Activated CD4-positive, alpha-beta T cell treated with anti-CD3 and anti-CD28 coated beads for 36 hours (primary cell): Measurements from ENCODE around the gene GFOD1. TPM values are rescaled to one million over a fixed set of nuclear protein-coding genes. Genes with fewer than 3 reads are reported as not detected.
A peak's percentile ranks its signal among the peaks of the same experiment; 100 is the strongest.

Source experiments
- ATAC-seq: fragments of 200-7000 bp; cut with Tn5 transposase; one replicate; pipeline ENCODE4 v1.10.0; 2021; ENCODE audit warnings: mild to moderate bottlenecking, moderate library complexity
- CTCF ChIA-PET: fragments of 350-600 bp; sonication (Branson Sonifier 250); formaldehyde crosslinking; loops from one replicate; lab custom pipeline; 2021; ENCODE audit warnings: antibody characterized with exemption; lab: Charles Lee
- POLR2A ChIA-PET: fragments of 350-600 bp; sonication (Branson Sonifier 250); formaldehyde crosslinking; loops from one replicate; lab custom pipeline; 2021; ENCODE audit warnings: antibody characterized with exemption, inconsistent platforms; lab: Charles Lee
- DNase-seq: peaks from one replicate; pipeline ENCODE4 v3.0.0-alpha.2; 2020
- H3K27ac Mint-ChIP-seq: one replicate; pipeline ENCODE4 v1.8.0; 2021; ENCODE audit warnings: mixed read lengths
- H3K27me3 Mint-ChIP-seq: one replicate; pipeline ENCODE4 v1.8.0; 2021; ENCODE audit warnings: mixed read lengths
- H3K36me3 Mint-ChIP-seq: one replicate; pipeline ENCODE4 v1.8.0; 2021; ENCODE audit warnings: low read depth, mixed read lengths
- H3K4me1 Mint-ChIP-seq: one replicate; pipeline ENCODE4 v1.8.0; 2021; ENCODE audit warnings: mixed read lengths
- H3K4me3 Mint-ChIP-seq: one replicate; pipeline ENCODE4 v1.8.0; 2021; ENCODE audit warnings: mild to moderate bottlenecking, moderate library complexity, mixed read lengths
- H3K9me3 Mint-ChIP-seq: one replicate; pipeline ENCODE4 v1.8.0; 2021; ENCODE audit warnings: low read depth, mixed read lengths
- intact Hi-C, 2 experiments: fragments of 100-400 bp; cut with DNase I in 1 of 2; cut with micrococcal nuclease in 1 of 2; formaldehyde crosslinking; loops; one replicate each; pipeline versions ENCODE4 v1.14.2 to v1.15.1; 2022 to 2024; cut with DNase I, micrococcal nuclease
- total RNA-seq, 2 experiments: library from RNA; stranded (reverse); gene quantifications; one replicate each; pipeline ENCODE4 v1.2.3, GENCODE V29; 2021

GFOD1 gene
- total RNA-seq, 2 experiments from 2014 or later: 4.2 to 5.8 TPM

DNA sequence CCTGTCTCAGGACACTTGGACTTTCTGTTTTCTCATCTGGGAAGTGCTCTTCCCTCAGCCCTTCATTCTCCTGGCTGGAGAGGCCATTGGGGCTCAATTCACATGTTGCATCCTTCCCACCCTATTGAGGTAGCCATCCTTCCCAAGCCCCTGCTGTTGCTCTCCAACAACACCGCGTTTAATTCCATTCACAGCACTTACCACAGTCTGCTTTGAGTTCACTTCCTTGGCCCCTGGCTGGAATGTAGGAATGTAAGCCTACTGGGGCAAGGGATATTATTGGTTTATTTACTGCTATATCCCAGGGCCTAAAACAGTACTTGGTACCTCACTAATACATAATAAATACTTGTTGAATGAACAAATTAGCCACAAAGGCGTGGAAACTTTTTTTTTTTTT is 6.7 kb upstream of the GFOD1 start:
- H3K4me1 Mint-ChIP-seq: no peaks in the 10 kb centered on the region
- no peaks in the 10 kb centered on the region for H3K9me3 Mint-ChIP-seq
- POLR2A ChIA-PET: no interaction called here
- no peak for ATAC-seq
- peaks cover 1% of the 10 kb centered on the region for H3K27me3 Mint-ChIP-seq
- no peaks in the 10 kb centered on the region for H3K36me3 Mint-ChIP-seq
- CTCF ChIA-PET: no interaction called here
- intact Hi-C loops: no loop called here
- no peak for DNase-seq
- H3K4me3 Mint-ChIP-seq: no peak overlapping the region
- H3K27ac Mint-ChIP-seq: no peak overlapping the region

DNA sequence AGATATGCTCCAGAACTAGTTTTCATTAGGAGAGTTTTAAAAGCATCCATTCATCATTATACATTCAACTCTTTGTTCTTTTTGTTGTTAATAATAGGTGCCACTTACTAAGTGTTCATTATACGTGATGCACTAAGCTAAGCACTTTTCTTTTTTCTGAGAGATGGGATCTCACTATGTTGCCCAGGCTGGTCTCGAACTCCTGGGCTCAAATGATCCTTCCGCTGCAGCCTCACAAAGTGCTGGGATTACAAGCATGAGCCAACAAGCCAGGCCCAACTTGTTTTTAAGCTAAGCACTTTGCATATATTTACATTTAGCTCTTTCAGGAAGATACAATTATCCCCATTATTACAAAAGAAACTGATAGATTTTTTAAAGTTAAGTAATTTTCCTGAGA is 5.7 kb upstream of the GFOD1 start:
- intact Hi-C loops: no loop called here
- CTCF ChIA-PET: interaction anchor here (1.3 to 1.4 kb wide), 2 partner anchors 81 to 83 kb away, joined by 3 to 5 read pairs; partner anchors contain the start of gene SIRT5
- ATAC-seq (no peak), DNase-seq (no peak)
- peaks cover 8% of the 10 kb centered on the region for H3K4me1 Mint-ChIP-seq
- POLR2A ChIA-PET: interaction anchor here (0.6 kb wide), 1 partner anchor 41 kb away, joined by 3 read pairs; no protein-coding TSS in a partner anchor
- no peaks in the 10 kb centered on the region for H3K9me3 Mint-ChIP-seq
- peaks cover 8% of the 10 kb centered on the region for H3K27me3 Mint-ChIP-seq
- no peak overlapping the region for H3K4me3 Mint-ChIP-seq
- no peaks in the 10 kb centered on the region for H3K36me3 Mint-ChIP-seq
- no peak overlapping the region for H3K27ac Mint-ChIP-seq

DNA sequence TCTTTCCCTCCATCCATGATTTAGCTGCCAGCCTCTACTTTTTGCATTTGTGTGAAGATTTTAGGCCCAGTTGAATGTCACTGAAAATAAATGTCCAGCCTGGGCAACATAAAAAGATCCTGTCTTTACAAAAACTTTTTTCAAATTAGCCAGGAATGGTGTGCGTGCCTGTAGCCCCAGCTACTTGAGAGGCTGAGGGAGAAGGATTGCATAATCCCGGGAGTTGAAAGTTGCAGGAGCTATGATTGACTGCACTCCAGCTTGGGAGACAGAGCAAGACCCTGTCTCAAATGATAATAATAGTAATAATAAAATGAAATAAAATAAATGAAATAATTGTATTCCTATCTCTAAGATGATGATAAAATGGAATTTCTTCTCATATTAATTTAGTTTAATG is 5.0 kb upstream of the GFOD1 start:
- ChIA-PET POLR2A (no interaction called here), CTCF (interaction anchor here (0.6 to 1.4 kb wide), 4 partner anchors 15 to 154 kb away, joined by 3 to 5 read pairs (median 3); partner anchors contain the start of gene SIRT5)
- intact Hi-C loops: no loop called here

DNA sequence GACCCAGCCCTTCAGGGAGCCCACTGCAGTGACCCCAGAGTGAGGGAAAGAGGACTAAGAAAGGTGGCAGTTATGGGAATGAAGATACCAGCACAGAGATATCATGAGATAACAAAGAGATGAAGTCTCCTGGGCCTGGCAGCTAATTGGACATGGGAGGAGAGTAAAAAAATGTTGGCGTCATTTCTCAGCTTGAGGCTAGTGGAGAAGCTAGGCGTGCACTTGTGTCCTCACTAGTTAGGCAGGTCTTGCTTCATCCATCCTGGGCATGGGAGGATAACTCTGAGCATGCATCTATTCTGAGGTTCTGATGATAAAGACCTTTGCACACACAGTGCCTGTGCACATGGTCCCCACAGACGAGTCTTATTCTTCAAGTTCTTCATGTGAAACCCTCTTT is 4.1 kb upstream of the GFOD1 start:
- CTCF ChIA-PET: interaction anchor here (0.6 to 1.0 kb wide), 3 partner anchors 16 to 377 kb away, joined by 3 read pairs; no protein-coding TSS in a partner anchor
- Mint-ChIP-seq H3K9me3 (no peaks in the 10 kb centered on the region), H3K4me1 (peaks cover 12% of the 10 kb centered on the region), H3K36me3 (no peaks in the 10 kb centered on the region), H3K27ac (no peak overlapping the region), H3K4me3 (no peak overlapping the region), H3K27me3 (peaks cover 8% of the 10 kb centered on the region)
- intact Hi-C loops: no loop called here
- ATAC-seq (no peak), DNase-seq (no peak)
- POLR2A ChIA-PET: no interaction called here

More for the DNA sequence above, 5.0 kb upstream of the GFOD1 start:
- Mint-ChIP-seq H3K36me3 (no peaks in the 10 kb centered on the region), H3K27ac (no peak overlapping the region), H3K4me1 (peaks cover 12% of the 10 kb centered on the region), H3K4me3 (no peak overlapping the region), H3K27me3 (peaks cover 8% of the 10 kb centered on the region), H3K9me3 (no peaks in the 10 kb centered on the region)
- ATAC-seq (no peak), DNase-seq (no peak)

DNA sequence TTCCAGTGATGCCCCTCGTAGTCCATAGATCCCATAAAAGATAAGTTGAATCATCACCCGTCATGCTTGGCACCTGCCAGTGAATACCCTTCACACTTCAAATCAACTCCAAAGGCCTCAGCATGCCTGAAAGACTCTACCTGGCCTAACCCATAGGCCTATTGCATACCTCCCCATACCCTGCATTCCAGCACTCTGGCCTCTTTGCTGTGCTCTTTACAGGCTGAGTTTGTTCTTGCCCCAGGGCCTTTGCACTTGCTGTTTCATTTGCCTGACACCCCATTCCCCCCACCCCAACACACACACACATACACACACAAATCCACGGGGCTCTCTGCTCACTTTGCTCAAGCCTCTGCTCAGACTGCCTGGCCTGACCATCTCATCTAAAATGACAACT is 3.0 kb upstream of the GFOD1 start:
- ChIA-PET CTCF (no interaction called here), POLR2A (interaction anchor here (0.5 kb wide), 1 partner anchor 78 kb away, joined by 7 read pairs; no protein-coding TSS in a partner anchor)
- Mint-ChIP-seq H3K27me3 (peaks cover 8% of the 10 kb centered on the region), H3K9me3 (no peaks in the 10 kb centered on the region), H3K4me1 (peaks cover 18% of the 10 kb centered on the region), H3K27ac (no peak overlapping the region), H3K36me3 (no peaks in the 10 kb centered on the region), H3K4me3 (no peak overlapping the region)
- DNase-seq (no peak), ATAC-seq (no peak)
- intact Hi-C loops: no loop called here

DNA sequence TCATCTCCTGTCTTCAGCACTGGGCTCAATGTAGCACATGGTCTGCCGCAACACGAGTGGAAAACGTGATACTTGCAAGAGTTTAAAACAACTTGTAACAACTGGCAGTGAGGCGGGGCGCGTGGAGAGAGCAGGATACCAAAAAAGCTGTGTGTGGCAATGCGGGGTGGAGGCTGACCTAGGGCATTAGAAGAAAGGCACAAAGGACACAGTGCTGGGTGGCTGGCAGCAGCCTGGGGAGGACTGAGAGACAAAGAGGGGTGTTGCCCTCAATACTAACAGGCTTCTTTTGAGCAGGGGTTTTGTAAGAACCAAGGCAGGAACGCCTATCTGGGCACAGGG is 1.5 kb upstream of the GFOD1 start:
- ChIA-PET CTCF (no interaction called here), POLR2A (no interaction called here)
- DNase-seq (no peak), ATAC-seq (no peak)
- peak overlapping the region; percentile 83 for H3K4me3 Mint-ChIP-seq
- H3K27me3 Mint-ChIP-seq: peaks cover 8% of the 10 kb centered on the region
- intact Hi-C loops: loop anchor here in 1 of 2 experiments (5.0 kb wide), 1 partner anchor 323 kb away; the partner anchor contains the start of gene MCUR1
- no peak overlapping the region for H3K27ac Mint-ChIP-seq
- peaks cover 32% of the 10 kb centered on the region for H3K4me1 Mint-ChIP-seq
- no peaks in the 10 kb centered on the region for H3K36me3 Mint-ChIP-seq
- no peaks in the 10 kb centered on the region for H3K9me3 Mint-ChIP-seq

DNA sequence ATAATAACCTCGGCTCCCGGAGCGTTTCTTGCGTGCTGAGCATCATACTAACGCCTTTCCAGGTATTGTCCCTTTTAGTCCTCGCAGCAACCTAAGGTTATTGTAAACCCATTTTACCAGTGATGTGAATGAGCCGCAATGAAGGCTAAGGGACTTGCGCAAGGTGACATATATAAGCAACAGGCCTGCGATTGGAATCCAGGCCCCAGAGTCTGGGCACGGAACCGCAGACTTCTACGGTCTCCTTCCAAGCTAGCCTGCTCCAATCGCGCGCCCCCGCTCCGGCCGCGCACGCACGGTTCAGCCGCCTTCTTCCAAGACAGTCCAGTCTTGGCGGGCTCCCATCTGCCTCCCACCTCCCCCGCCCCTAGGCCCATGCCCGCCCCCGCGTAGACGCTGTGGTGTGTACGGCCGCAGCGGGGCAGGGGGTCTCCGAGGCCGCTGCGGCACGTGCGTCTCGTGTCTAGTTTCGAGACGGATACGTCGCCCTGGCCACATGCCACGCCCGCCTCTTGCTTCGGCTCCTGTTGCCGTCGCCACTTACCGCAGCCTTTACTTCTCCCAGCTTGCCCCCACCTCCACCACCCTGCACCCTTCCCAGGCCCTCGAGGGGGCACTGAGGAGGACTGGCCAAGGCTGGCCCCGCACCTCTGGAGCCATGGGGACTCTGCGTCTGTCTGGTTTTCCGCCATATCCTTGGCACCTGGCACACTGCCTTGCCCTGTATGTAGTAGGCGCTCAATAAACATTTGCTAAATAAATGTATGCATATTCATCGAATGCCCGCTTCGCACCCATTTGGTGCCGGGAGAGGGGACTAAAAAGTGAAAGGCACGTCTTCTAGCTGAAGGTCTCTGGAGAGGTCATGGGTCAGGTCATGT is 855 bp upstream of the GFOD1 start:
- no peaks in the 10 kb centered on the region for H3K9me3 Mint-ChIP-seq
- ATAC-seq (peak; percentile 6), DNase-seq (peak; percentile 50)
- intact Hi-C loops: loop anchor here in 1 of 2 experiments (5.0 kb wide), 1 partner anchor 324 kb away; the partner anchor contains the start of gene MCUR1
- peaks cover 36% of the 10 kb centered on the region for H3K4me1 Mint-ChIP-seq
- ChIA-PET POLR2A (no interaction called here), CTCF (no interaction called here)
- H3K36me3 Mint-ChIP-seq: no peaks in the 10 kb centered on the region
- H3K4me3 Mint-ChIP-seq: peak overlapping the region; percentile 83
- H3K27me3 Mint-ChIP-seq: peaks cover 8% of the 10 kb centered on the region
- peak overlapping the region; percentile 33 for H3K27ac Mint-ChIP-seq

DNA sequence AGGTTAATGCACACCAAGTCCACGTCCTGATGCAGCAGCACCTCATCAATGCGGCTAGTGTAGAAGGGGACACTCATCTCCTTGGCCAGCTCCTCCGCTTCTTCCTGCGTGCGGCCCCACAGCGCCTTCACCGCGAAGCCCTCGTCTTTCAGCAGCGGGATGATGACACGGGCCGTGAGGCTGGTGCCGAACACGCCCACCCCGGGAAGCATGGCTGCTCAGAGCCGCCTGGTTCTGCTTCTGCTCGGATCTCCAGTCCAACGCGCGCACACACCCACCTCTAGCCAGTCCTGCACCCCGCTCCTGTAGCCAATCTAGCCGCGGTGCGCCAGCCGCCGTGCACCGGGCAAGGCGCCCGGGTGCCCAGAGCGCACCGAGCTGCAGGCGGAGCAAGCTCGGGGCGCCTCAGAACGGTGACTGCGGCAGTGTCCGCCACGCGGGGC is 700 bp downstream of the GFOD1 start:
- H3K27ac Mint-ChIP-seq: peak overlapping the region; percentile 74
- ATAC-seq: peak; percentile 38
- H3K9me3 Mint-ChIP-seq: no peaks in the 10 kb centered on the region
- CTCF ChIA-PET: interaction anchor here (0.6 to 1.5 kb wide), 7 partner anchors 12 to 1778 kb away, joined by 3 to 6 read pairs (median 3); partner anchors contain the start of gene TBC1D7
- DNase-seq: peak; percentile 80
- H3K4me1 Mint-ChIP-seq: peaks cover 36% of the 10 kb centered on the region
- peaks cover 8% of the 10 kb centered on the region for H3K27me3 Mint-ChIP-seq
- H3K36me3 Mint-ChIP-seq: no peaks in the 10 kb centered on the region
- peak overlapping the region; percentile 83 for H3K4me3 Mint-ChIP-seq
- intact Hi-C loops: loop anchor here (1.0 to 5.0 kb wide), 13 partner anchors 20 to 1950 kb away; partner anchors contain the start of genes SIRT5 (in 2 of the 2), MCUR1 (in 1 of the 2), NOL7 (in 1 of the 2) and TBC1D7 (in 1 of the 2)
- POLR2A ChIA-PET: interaction anchor here (0.6 to 1.3 kb wide), 4 partner anchors 59 to 151 kb away, joined by 3 to 4 read pairs (median 4); partner anchors contain the start of gene SIRT5

DNA sequence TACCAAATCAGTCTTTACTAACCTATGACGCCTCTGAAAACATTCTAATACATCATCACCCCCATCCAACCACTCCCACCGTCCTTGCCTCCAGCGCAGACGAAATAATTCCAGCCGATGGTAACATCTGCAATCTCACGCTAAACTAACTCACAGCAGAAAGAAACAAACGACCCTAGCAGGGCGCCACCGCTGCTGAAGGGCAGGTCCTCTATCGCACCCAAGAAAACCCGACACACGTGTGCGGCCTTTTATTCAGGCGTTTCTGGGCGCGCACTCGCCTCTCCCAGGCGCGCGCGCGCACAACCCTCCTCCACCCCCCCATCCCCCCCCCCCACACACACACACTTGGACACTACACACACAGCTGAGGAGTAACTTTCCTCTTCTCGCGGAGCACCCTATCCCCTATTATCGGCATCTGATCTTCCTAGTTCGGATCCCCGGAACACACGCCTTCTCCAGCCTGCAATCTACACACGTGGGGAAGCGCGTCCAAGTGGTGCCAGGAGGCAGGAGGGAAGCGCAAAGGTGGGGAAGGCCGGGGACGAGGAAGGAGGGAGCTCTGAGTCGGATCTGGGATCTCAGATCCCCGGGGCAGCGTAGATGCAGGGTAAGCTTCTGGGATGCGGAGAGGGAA is 1.4 kb downstream of the GFOD1 start:
- peaks cover 8% of the 10 kb centered on the region for H3K27me3 Mint-ChIP-seq
- H3K9me3 Mint-ChIP-seq: no peaks in the 10 kb centered on the region
- ATAC-seq (peak; percentile 2), DNase-seq (peak; percentile 68)
- intact Hi-C loops: loop anchor here (2.0 to 5.0 kb wide), 6 partner anchors 19 to 1949 kb away; partner anchors contain the start of genes MCUR1 (in 1 of the 2), SIRT5 (in 1 of the 2) and TMEM170B (in 1 of the 2)
- CTCF ChIA-PET: interaction anchor here (0.6 to 1.5 kb wide), 7 partner anchors 19 to 1777 kb away, joined by 3 to 6 read pairs (median 3); partner anchors contain the start of gene TBC1D7
- no peaks in the 10 kb centered on the region for H3K36me3 Mint-ChIP-seq
- H3K27ac Mint-ChIP-seq: peak overlapping the region; percentile 86
- peak overlapping the region; percentile 83 for H3K4me3 Mint-ChIP-seq
- peaks cover 38% of the 10 kb centered on the region for H3K4me1 Mint-ChIP-seq
- POLR2A ChIA-PET: interaction anchor here (0.6 to 1.3 kb wide), 4 partner anchors 58 to 1429 kb away, joined by 3 to 4 read pairs (median 4); partner anchors contain the start of gene SIRT5

DNA sequence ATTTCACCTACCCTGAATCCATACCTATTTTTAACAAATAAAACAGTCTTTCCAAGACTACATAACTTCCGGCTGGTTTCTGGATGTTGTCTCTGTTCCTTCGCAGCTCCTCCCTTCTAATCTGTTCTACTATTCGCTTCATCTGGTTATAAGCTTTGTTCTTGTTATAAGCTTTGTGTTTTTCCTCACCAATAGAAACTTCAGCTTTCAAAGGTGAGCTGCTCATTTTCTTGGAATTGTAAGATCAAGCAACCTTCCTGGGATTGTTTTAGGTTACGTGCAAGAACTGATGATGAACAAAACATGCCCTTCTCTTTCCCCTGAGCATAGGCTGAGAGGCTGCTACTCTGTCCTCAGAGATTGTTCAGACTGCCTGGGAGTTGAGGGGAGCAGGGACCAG is 2.1 kb downstream of the GFOD1 start:
- H3K27ac Mint-ChIP-seq: peak overlapping the region; percentile 86
- H3K36me3 Mint-ChIP-seq: no peaks in the 10 kb centered on the region
- H3K4me1 Mint-ChIP-seq: peaks cover 42% of the 10 kb centered on the region
- intact Hi-C loops: loop anchor here in 1 of 2 experiments (5.0 kb wide), 1 partner anchor 327 kb away; the partner anchor contains the start of gene MCUR1
- no peaks in the 10 kb centered on the region for H3K9me3 Mint-ChIP-seq
- H3K4me3 Mint-ChIP-seq: peak overlapping the region; percentile 83
- peaks cover 8% of the 10 kb centered on the region for H3K27me3 Mint-ChIP-seq
- POLR2A ChIA-PET: interaction anchor here (0.6 kb wide), 1 partner anchor 1428 kb away, joined by 4 read pairs; no protein-coding TSS in a partner anchor
- CTCF ChIA-PET: interaction anchor here (0.7 to 1.4 kb wide), 6 partner anchors 64 to 155 kb away, joined by 3 to 5 read pairs (median 3); partner anchors contain the start of gene SIRT5
- ATAC-seq: no peak
- no peak for DNase-seq
